ENCODE data around the gene FHL3. TPM values are rescaled to one million over a fixed set of nuclear protein-coding genes. Genes with fewer than 3 reads are reported as not detected.

FHL3 gene
- polyA plus RNA-seq, 3 donors from 2014 or later, result 36.8 to 121 (median 74.1) TPM

Other genes with a start within 250 kb of the FHL3 start
- not detected for gene EPHA10, start 240.4 kb downstream of the FHL3 start, polyA plus RNA-seq
- gene MANEAL, start 211.7 kb downstream of the FHL3 start, polyA plus RNA-seq, result 1 to 10 TPM; 1.5 to 2.2 (median 1.7) TPM
- 10 to 100 TPM; 33.9 to 58.9 (median 39.3) TPM for gene C1orf122, start 197.7 kb downstream of the FHL3 start, polyA plus RNA-seq
- gene YRDC, start 197.3 kb downstream of the FHL3 start, polyA plus RNA-seq, result 10 to 100 TPM; 17.7 to 44.1 (median 41.3) TPM
- gene MTF1, start 145.9 kb downstream of the FHL3 start, polyA plus RNA-seq, result 10 to 100 TPM in 2 of 3 donors, 1 to 10 TPM in 1; 7.7 to 19.0 (median 14.5) TPM
- 10 to 100 TPM; 11.1 to 28.0 (median 13.6) TPM for gene INPP5B, start 58.5 kb downstream of the FHL3 start, polyA plus RNA-seq
- gene SF3A3, start 15.5 kb downstream of the FHL3 start, polyA plus RNA-seq, result 10 to 100 TPM; 62.3 to 81.7 (median 70.9) TPM
- 10 to 100 TPM; 22.6 to 32.7 (median 30.4) TPM for gene UTP11, start 7.2 kb upstream of the FHL3 start, polyA plus RNA-seq
- gene POU3F1, start 41.3 kb upstream of the FHL3 start, polyA plus RNA-seq, result under 1 TPM in 2 of 3 donors, not detected in 1; 0.14 to 0.43 TPM

Data from immature natural killer cell (primary cell).